Left cardiac atrium (tissue), 4 donors: ENCODE data around the gene HEATR5A. TPM values are rescaled to one million over a fixed set of nuclear protein-coding genes. Genes with fewer than 3 reads are reported as not detected.
"Not testable (repeated sequence)": the region's sequence is repeated elsewhere in the genome, so short reads cannot be mapped to it uniquely, and the experiment has no call there.

ENCODE experiments used
- ATAC-seq, 2 donors: fragments of 200-7000 bp; cut with Tn5 transposase; one replicate each; pipeline ENCODE4 v1.9.1; 2020; ENCODE audit warnings: mild to moderate bottlenecking in 2 of 2, moderate library complexity in 2 of 2
- DNase-seq: peaks from one replicate; pipeline ENCODE4 v3.0.0-alpha.2; 2020
- intact Hi-C, 2 donors: fragments of 100-400 bp; cut with DNase I; formaldehyde crosslinking; loops; one replicate each; pipeline versions ENCODE4 v1.14.1 to v1.15.1; 2022 to 2023
- total RNA-seq, 2 donors: library from RNA; stranded (reverse); fragmentation: NEBNext Ultra II Directional; extraction: Animal tissue kit (Norgen Biotek cat#: 25700); gene quantifications; one replicate each; pipeline ENCODE4 v1.2.1, GENCODE V29; 2021
- donor health status: DM: no; HTN: yes; CAD: no.
- donor health status: DM: no; HTN: yes; CAD: no; lungs with severe emphysema.
- donor health status: DM: yes; HTN: yes; CAD: no.
- donor health status: Dilated cardiomyopathy.

HEATR5A gene
- total RNA-seq, 2 donors from 2014 or later: 42.4 to 46.6 TPM

- intact Hi-C loops: no loop called here
- no peak for DNase-seq
- ATAC-seq: peak in 1 of 2 donors; percentile 87
Measured at GRCh38 chr14:31297701-31298344, 122.5 kb downstream of the HEATR5A start.

- ATAC-seq: no peak
- no peak for DNase-seq
- intact Hi-C loops: no loop called here
Measured at GRCh38 chr14:31297112-31297511, 123.2 kb downstream of the HEATR5A start.

- DNase-seq (no peak), ATAC-seq (no peak)
- intact Hi-C loops: no loop called here
Measured at GRCh38 chr14:31294746-31295405, 125.5 kb downstream of the HEATR5A start.

GRCh38 chr14:31292937-31293616 is 127.3 kb downstream of the HEATR5A start:
- DNase-seq (no peak), ATAC-seq (no peak)
- intact Hi-C loops: no loop called here

- intact Hi-C loops: no loop called here
- DNase-seq (no peak), ATAC-seq (no peak)
Measured at GRCh38 chr14:31291210-31291609, 129.1 kb downstream of the HEATR5A start.

GRCh38 chr14:31287294-31287972 is 132.9 kb downstream of the HEATR5A start:
- no peak for DNase-seq
- no peak for ATAC-seq
- intact Hi-C loops: loop anchor here in 1 of 2 donors (10.0 kb wide), 1 partner anchor 63 kb away; no protein-coding TSS in a partner anchor

- ATAC-seq (no peak), DNase-seq (no peak)
- intact Hi-C loops: loop anchor here in 1 of 2 donors (10.0 kb wide), 1 partner anchor 62 kb away; no protein-coding TSS in a partner anchor
Measured at GRCh38 chr14:31286456-31287293, 133.7 kb downstream of the HEATR5A start.

- intact Hi-C loops: loop anchor here in 1 of 2 donors (10.0 kb wide), 1 partner anchor 59 kb away; no protein-coding TSS in a partner anchor
- DNase-seq (no peak), ATAC-seq (no peak)
Measured at GRCh38 chr14:31283578-31284252, 136.6 kb downstream of the HEATR5A start.

GRCh38 chr14:31283153-31283552 is 137.2 kb downstream of the HEATR5A start:
- intact Hi-C loops: loop anchor here in 1 of 2 donors (10.0 kb wide), 1 partner anchor 58 kb away; no protein-coding TSS in a partner anchor
- DNase-seq (no peak), ATAC-seq (no peak)

- ATAC-seq (no peak), DNase-seq (no peak)
- intact Hi-C loops: loop anchor here in 1 of 2 donors (10.0 kb wide), 1 partner anchor 56 kb away; no protein-coding TSS in a partner anchor
Measured at GRCh38 chr14:31280871-31281220, 139.5 kb downstream of the HEATR5A start.

- ATAC-seq (no peak), DNase-seq (no peak)
- intact Hi-C loops: loop anchor here in 1 of 2 donors (10.0 kb wide), 1 partner anchor 56 kb away; no protein-coding TSS in a partner anchor
Measured at GRCh38 chr14:31280132-31280870, 140.0 kb downstream of the HEATR5A start.

GRCh38 chr14:31278883-31279282 is 141.5 kb downstream of the HEATR5A start:
- intact Hi-C loops: no loop called here
- DNase-seq (no peak), ATAC-seq (no peak)

GRCh38 chr14:31277085-31277484 is 143.3 kb downstream of the HEATR5A start:
- ATAC-seq (no peak), DNase-seq (no peak)
- intact Hi-C loops: no loop called here

- ATAC-seq, intact Hi-C loops, DNase-seq: not testable (repeated sequence)
Measured at GRCh38 chr14:31276417-31276816, 143.9 kb downstream of the HEATR5A start.

GRCh38 chr14:31275731-31276130 is 144.6 kb downstream of the HEATR5A start:
- ATAC-seq (no peak), DNase-seq (no peak)
- intact Hi-C loops: no loop called here

- intact Hi-C loops: no loop called here
- ATAC-seq (no peak), DNase-seq (no peak)
Measured at GRCh38 chr14:31271648-31272047, 148.7 kb downstream of the HEATR5A start.

- intact Hi-C loops: no loop called here
- ATAC-seq: no peak
- DNase-seq: no peak
Measured at GRCh38 chr14:31270196-31270772, 150.1 kb downstream of the HEATR5A start.
